Ishikawa (cell line): Measurements from ENCODE around the gene CCDC27.

Source experiments
- CEBPB ChIP-seq: IDR thresholded peaks from 2 replicates; pipeline ENCODE4 v1.6.1; 2012
- CREB1 ChIP-seq: IDR thresholded peaks from 2 replicates; pipeline ENCODE4 v1.6.1; 2012; ENCODE audit warnings: low read depth
- EGR1 ChIP-seq: IDR thresholded peaks from 2 replicates; pipeline ENCODE4 v1.6.1; 2012
- EP300 ChIP-seq: IDR thresholded peaks from 2 replicates; pipeline ENCODE4 v1.6.1; 2012; ENCODE audit warnings: borderline replicate concordance
- MAX ChIP-seq: IDR thresholded peaks from 2 replicates; pipeline ENCODE4 v1.6.1; 2012
- NFIC ChIP-seq: IDR thresholded peaks from 2 replicates; pipeline ENCODE4 v1.6.1; 2012
- TAF1 ChIP-seq: IDR thresholded peaks from 2 replicates; pipeline ENCODE4 v1.6.1; 2012; ENCODE audit warnings: low read depth, mild to moderate bottlenecking
- TCF12 ChIP-seq: IDR thresholded peaks from 2 replicates; pipeline ENCODE4 v1.6.1; 2012; ENCODE audit warnings: low read depth
- TEAD4 ChIP-seq: IDR thresholded peaks from 2 replicates; pipeline ENCODE4 v1.6.1; 2012
- YY1 ChIP-seq: IDR thresholded peaks from 2 replicates; pipeline ENCODE4 v1.6.1; 2012; ENCODE audit warnings: low read depth
- ZBTB7A ChIP-seq: IDR thresholded peaks from 2 replicates; pipeline ENCODE4 v1.6.1; 2012; ENCODE audit warnings: low read depth
- TF ChIP-seq, protein P1 (sequence below): IDR thresholded peaks from 2 replicates; pipeline ENCODE4 v1.6.1; 2012; ENCODE audit warnings: low read depth, mild to moderate bottlenecking

- TF ChIP-seq, protein P1, sequence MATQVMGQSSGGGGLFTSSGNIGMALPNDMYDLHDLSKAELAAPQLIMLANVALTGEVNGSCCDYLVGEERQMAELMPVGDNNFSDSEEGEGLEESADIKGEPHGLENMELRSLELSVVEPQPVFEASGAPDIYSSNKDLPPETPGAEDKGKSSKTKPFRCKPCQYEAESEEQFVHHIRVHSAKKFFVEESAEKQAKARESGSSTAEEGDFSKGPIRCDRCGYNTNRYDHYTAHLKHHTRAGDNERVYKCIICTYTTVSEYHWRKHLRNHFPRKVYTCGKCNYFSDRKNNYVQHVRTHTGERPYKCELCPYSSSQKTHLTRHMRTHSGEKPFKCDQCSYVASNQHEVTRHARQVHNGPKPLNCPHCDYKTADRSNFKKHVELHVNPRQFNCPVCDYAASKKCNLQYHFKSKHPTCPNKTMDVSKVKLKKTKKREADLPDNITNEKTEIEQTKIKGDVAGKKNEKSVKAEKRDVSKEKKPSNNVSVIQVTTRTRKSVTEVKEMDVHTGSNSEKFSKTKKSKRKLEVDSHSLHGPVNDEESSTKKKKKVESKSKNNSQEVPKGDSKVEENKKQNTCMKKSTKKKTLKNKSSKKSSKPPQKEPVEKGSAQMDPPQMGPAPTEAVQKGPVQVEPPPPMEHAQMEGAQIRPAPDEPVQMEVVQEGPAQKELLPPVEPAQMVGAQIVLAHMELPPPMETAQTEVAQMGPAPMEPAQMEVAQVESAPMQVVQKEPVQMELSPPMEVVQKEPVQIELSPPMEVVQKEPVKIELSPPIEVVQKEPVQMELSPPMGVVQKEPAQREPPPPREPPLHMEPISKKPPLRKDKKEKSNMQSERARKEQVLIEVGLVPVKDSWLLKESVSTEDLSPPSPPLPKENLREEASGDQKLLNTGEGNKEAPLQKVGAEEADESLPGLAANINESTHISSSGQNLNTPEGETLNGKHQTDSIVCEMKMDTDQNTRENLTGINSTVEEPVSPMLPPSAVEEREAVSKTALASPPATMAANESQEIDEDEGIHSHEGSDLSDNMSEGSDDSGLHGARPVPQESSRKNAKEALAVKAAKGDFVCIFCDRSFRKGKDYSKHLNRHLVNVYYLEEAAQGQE = no peak
- TF ChIP-seq CEBPB (no peak), TEAD4 (no peak), EP300 (no peak), EGR1 (no peak), TAF1 (no peak), YY1 (no peak), TCF12 (no peak), MAX (no peak), CREB1 (no peak), NFIC (no peak), ZBTB7A (no peak)
Measured at GRCh38 chr1:3732434-3733093, 19.7 kb upstream of the CCDC27 start.
